GM23338 (cell line): ENCODE measurements around the gene NDUFB4.

ENCODE experiments used
- CREB1 ChIP-seq: fragments of 250-450 bp; sonication (Bioruptor Pico); IDR thresholded peaks from 2 replicates; pipeline ENCODE4 v1.5.0; 2020; ENCODE audit warnings: low read depth, mild to moderate bottlenecking, moderate library complexity
- EZH2 ChIP-seq: fragments of 200-600 bp; sonication (generic); IDR thresholded peaks from one replicate; pipeline ENCODE4 v1.8.0; 2017; ENCODE audit warnings: antibody characterized with exemption, mild to moderate bottlenecking, low read depth; ENCODE audit not compliant: unreplicated experiment
- EZH2phosphoT487 ChIP-seq: fragments of 200-600 bp; sonication (generic); IDR thresholded peaks from one replicate; pipeline ENCODE4 v1.8.1; 2018; ENCODE audit warnings: antibody characterized with exemption; ENCODE audit not compliant: unreplicated experiment
- JUNB ChIP-seq: IDR thresholded peaks from one replicate; pipeline ENCODE4 v1.6.1; 2016; ENCODE audit warnings: antibody characterized with exemption; ENCODE audit not compliant: unreplicated experiment
- NANOG ChIP-seq: IDR thresholded peaks from 2 replicates; pipeline ENCODE4 v1.6.1; 2016; ENCODE audit warnings: antibody characterized with exemption, borderline replicate concordance
- POLR2AphosphoS5 ChIP-seq: IDR thresholded peaks from 2 replicates; pipeline ENCODE4 v1.6.1; 2016; ENCODE audit warnings: antibody characterized with exemption, low read depth
- ZNF114 ChIP-seq: fragments of 250-450 bp; sonication (Bioruptor Pico); IDR thresholded peaks from 2 replicates; pipeline ENCODE4 v1.5.0; 2020; ENCODE audit warnings: mild to moderate bottlenecking, moderate library complexity
- TF ChIP-seq, protein P1 (sequence below), 2 experiments: fragments of 200-600 bp in 1 of 2; sonication (generic) in 1 of 2; conservative IDR thresholded peaks; 2 replicates each; pipeline versions ENCODE4 v1.5.1 to v1.6.1; 2016 to 2017; ENCODE audit warnings: antibody characterized with exemption in 2 of 2, low read depth in 2 of 2, mild to moderate bottlenecking in 2 of 2, moderate library complexity in 1 of 2
- TF ChIP-seq, protein P2 (sequence below): IDR thresholded peaks from one replicate; pipeline ENCODE4 v1.6.1; 2018; ENCODE audit warnings: antibody characterized with exemption; ENCODE audit not compliant: unreplicated experiment
- TF ChIP-seq, protein P3 (sequence below): IDR thresholded peaks from 2 replicates; pipeline ENCODE4 v1.6.1; 2016; ENCODE audit warnings: antibody characterized with exemption

DNA sequence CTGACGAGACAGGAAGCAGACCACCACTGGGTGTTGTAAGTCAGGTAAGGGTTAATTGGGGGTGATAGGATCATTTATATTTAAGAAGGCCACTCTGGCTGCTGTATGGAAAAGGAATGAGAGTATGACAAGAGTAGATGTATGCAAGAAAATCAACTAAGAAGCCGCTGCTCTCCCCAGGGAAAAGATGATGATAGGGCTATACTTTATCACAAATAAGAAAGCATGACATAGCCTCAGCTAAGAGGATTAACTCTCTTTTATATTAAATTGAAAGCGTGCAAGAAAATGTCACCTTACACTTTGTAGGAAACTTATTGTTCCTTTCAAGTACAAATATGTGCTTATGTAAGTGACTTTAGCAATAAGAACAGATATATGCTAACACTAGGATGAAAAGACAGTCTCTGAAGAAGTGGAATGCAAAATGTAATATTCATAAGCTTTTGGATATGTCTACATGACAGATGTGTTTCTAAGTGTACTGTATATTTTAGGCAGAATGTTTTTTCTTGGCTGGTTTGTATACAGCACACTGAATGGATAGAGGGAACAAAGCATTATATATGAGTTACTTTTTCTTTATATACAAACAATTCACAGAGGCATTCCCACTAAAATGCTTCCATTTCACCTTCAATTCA, 8.7 kb upstream of the NDUFB4 start:
- TF ChIP-seq ZNF114 (CRISPR knock-in tag): no peak
- TF ChIP-seq, protein P1, sequence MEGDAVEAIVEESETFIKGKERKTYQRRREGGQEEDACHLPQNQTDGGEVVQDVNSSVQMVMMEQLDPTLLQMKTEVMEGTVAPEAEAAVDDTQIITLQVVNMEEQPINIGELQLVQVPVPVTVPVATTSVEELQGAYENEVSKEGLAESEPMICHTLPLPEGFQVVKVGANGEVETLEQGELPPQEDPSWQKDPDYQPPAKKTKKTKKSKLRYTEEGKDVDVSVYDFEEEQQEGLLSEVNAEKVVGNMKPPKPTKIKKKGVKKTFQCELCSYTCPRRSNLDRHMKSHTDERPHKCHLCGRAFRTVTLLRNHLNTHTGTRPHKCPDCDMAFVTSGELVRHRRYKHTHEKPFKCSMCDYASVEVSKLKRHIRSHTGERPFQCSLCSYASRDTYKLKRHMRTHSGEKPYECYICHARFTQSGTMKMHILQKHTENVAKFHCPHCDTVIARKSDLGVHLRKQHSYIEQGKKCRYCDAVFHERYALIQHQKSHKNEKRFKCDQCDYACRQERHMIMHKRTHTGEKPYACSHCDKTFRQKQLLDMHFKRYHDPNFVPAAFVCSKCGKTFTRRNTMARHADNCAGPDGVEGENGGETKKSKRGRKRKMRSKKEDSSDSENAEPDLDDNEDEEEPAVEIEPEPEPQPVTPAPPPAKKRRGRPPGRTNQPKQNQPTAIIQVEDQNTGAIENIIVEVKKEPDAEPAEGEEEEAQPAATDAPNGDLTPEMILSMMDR (conservative IDR thresholded peaks at IDR 0.05; ENCODE audit: low read depth in 2 of 2): no peak
- no peak for TF ChIP-seq EZH2phosphoT487
- TF ChIP-seq POLR2AphosphoS5: no peak
- TF ChIP-seq, protein P2, sequence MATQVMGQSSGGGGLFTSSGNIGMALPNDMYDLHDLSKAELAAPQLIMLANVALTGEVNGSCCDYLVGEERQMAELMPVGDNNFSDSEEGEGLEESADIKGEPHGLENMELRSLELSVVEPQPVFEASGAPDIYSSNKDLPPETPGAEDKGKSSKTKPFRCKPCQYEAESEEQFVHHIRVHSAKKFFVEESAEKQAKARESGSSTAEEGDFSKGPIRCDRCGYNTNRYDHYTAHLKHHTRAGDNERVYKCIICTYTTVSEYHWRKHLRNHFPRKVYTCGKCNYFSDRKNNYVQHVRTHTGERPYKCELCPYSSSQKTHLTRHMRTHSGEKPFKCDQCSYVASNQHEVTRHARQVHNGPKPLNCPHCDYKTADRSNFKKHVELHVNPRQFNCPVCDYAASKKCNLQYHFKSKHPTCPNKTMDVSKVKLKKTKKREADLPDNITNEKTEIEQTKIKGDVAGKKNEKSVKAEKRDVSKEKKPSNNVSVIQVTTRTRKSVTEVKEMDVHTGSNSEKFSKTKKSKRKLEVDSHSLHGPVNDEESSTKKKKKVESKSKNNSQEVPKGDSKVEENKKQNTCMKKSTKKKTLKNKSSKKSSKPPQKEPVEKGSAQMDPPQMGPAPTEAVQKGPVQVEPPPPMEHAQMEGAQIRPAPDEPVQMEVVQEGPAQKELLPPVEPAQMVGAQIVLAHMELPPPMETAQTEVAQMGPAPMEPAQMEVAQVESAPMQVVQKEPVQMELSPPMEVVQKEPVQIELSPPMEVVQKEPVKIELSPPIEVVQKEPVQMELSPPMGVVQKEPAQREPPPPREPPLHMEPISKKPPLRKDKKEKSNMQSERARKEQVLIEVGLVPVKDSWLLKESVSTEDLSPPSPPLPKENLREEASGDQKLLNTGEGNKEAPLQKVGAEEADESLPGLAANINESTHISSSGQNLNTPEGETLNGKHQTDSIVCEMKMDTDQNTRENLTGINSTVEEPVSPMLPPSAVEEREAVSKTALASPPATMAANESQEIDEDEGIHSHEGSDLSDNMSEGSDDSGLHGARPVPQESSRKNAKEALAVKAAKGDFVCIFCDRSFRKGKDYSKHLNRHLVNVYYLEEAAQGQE: no peak
- TF ChIP-seq EZH2: no peak
- no peak for TF ChIP-seq NANOG
- TF ChIP-seq, protein P3, sequence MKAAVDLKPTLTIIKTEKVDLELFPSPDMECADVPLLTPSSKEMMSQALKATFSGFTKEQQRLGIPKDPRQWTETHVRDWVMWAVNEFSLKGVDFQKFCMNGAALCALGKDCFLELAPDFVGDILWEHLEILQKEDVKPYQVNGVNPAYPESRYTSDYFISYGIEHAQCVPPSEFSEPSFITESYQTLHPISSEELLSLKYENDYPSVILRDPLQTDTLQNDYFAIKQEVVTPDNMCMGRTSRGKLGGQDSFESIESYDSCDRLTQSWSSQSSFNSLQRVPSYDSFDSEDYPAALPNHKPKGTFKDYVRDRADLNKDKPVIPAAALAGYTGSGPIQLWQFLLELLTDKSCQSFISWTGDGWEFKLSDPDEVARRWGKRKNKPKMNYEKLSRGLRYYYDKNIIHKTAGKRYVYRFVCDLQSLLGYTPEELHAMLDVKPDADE: no peak
- TF ChIP-seq JUNB: no peak
- no peak for TF ChIP-seq CREB1 (CRISPR knock-in tag)
